GM10266 (cell line): ENCODE measurements around the gene MBNL1.
"Not testable (repeated sequence)": the region's sequence is repeated elsewhere in the genome, so short reads cannot be mapped to it uniquely, and the experiment has no call there.

Experiments used
- DNase-seq: peaks from one replicate; pipeline ENCODE4 v3.0.0; 2012; ENCODE audit errors: extremely low spot score
- CTCF ChIP-seq: IDR thresholded peaks from 2 replicates; pipeline ENCODE4 v1.5.1; 2012; ENCODE audit warnings: mild to moderate bottlenecking, low read depth; ENCODE audit not compliant: control insufficient read depth, insufficient read depth; ENCODE audit errors: missing control alignments

The MBNL1 gene

GRCh38 chr3:152436707-152437590 lies 168.2 kb downstream of the MBNL1 start:
- no peak for DNase-seq
- no peak for TF ChIP-seq CTCF

GRCh38 chr3:152438181-152438580 lies 169.5 kb downstream of the MBNL1 start:
- TF ChIP-seq CTCF, result no peak
- no peak for DNase-seq

GRCh38 chr3:152438706-152439105 lies 170.0 kb downstream of the MBNL1 start:
- no peak for DNase-seq
- no peak for TF ChIP-seq CTCF

- not testable (repeated sequence) for DNase-seq
Measured at GRCh38 chr3:152440243-152440642, 171.5 kb downstream of the MBNL1 start.

- TF ChIP-seq CTCF, result no peak
- no peak for DNase-seq
Measured at GRCh38 chr3:152443212-152444023, 174.7 kb downstream of the MBNL1 start.

GRCh38 chr3:152444029-152444641 lies 175.4 kb downstream of the MBNL1 start:
- TF ChIP-seq CTCF, result peak; percentile 60
- DNase-seq, result peak; percentile 25

GRCh38 chr3:152445212-152445611 lies 176.5 kb downstream of the MBNL1 start:
- no peak for DNase-seq
- no peak for TF ChIP-seq CTCF
